Measurements from ENCODE around the gene PDGFA. TPM values are rescaled to one million over a fixed set of nuclear protein-coding genes. Genes with fewer than 3 reads are reported as not detected.

The PDGFA gene
- polyA plus RNA-seq = under 1 TPM in 2 of 3 donors, not detected in 1; 0.29 to 0.59 TPM

DNA sequence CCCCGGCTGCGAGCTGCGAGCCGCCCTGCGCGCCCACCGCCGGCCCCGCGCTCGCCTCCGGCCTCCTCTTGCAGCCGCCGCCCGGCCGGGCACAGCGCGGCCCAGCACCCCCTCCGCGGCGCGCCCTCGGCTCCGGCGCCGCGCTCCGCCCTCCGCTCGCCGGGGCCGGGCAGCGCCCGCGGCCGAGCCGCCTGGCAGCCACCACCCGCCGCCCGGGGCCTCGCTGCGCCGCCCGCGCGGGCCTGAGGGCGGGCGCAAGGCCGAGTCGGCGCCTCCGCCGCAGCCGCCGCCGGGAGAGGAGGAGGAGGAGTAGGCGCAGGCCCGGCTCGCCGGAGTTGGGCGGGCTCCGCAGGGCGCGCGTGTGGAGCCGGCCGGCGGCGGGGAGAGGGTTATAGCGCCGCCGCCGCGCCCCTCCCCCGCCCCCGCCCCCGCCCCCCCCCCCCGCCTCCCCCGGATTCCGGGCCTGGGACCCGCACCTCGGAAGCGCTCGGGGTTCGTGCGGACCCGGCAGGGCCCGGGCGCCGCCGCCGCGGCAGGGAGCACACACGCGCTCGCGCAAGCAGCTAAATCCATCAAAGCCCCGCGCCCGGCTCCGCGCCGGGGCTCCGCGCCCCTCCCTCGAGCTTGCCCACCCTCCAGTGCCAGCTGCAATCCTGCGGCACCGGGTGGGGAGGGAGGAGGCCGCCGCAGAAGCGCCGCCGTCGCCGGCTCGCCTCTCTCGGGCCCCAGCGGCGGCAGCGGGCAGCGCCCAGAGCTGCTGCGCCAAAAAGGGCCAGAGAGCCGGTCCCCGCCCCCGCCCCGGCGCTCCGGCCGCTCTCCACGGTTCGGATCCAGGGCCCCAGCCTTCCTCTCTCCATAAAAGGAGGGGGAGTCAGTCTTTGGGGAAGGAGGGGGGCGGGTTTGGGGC is at the start of gene PDGFA:
Gene PDGFA (minus strand): TSS at position 363 of the 907 bp plus-strand sequence. CDS start 845 bp downstream, outside the sequence.
- Mint-ChIP-seq H3K36me3 (no peaks in the 10 kb centered on the region), H3K9me3 (no peaks in the 10 kb centered on the region), H3K27ac (no peak within 1 kb of the TSS), H3K4me1 (peaks cover 5 to 11% of the 10 kb centered on the region in 2 donors), H3K4me3 (peak within 1 kb of the TSS; percentile 57 to 83 (median 76)), H3K27me3 (ENCODE audit: low read depth in 3 of 3) (peaks cover 5 to 19% (median 13%) of the 10 kb centered on the region in 3 donors)
- DNase-seq = peak in 1 of 3 donors; percentile 13

DNA sequence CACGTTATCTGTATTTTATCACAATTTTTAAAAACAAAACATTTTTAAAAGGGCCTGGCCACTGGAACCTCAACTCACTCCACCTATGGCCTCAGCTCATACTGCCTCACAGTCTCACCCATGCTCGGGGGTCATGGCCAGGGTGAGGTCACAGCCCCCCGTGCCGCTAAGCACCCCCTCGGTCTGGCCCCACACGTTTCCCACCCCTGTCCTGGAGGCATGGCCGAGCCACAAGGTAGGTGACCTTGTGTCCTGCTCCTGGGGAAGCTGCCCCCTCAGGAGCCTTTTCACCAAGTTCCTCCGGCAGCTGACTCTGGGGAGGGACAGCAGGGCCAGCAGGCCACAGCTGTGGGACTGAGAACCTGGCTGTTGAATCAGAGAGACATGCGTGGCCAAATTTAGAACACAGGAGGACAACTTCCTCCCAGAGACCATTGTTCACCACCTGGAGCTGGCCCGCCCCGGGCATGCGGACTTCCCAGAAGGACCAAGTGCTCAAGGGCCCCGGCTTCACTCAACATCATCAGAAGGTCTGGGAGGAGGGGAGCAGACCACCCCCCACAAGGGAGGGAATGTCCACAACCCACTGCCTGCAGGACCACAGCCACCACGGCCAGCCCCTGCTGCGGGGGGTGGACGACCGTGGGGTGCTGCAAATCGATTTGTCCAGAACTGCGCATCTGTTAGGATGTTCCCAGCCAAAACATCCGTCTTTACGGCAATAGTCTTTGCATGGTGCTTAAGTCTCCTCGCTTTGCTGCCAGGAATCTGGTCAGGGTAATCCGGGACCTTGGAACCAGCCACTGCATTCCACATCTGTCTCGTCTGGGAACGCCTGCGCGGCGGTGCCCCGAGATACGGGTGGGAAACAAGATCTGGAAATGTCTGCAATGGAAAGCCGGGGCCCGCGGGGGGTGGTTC is 48.6 kb upstream of the PDGFA start:
- H3K9me3 Mint-ChIP-seq = no peaks in the 10 kb centered on the region
- peaks cover 0 to 1% (median 0%) of the 10 kb centered on the region in 3 donors for H3K27me3 Mint-ChIP-seq (ENCODE audit: low read depth in 3 of 3)
- DNase-seq = no peak
- H3K27ac Mint-ChIP-seq = no peak overlapping the region
- no peaks in the 10 kb centered on the region for H3K36me3 Mint-ChIP-seq
- no peak overlapping the region for H3K4me3 Mint-ChIP-seq
- no peaks in the 10 kb centered on the region for H3K4me1 Mint-ChIP-seq

DNA sequence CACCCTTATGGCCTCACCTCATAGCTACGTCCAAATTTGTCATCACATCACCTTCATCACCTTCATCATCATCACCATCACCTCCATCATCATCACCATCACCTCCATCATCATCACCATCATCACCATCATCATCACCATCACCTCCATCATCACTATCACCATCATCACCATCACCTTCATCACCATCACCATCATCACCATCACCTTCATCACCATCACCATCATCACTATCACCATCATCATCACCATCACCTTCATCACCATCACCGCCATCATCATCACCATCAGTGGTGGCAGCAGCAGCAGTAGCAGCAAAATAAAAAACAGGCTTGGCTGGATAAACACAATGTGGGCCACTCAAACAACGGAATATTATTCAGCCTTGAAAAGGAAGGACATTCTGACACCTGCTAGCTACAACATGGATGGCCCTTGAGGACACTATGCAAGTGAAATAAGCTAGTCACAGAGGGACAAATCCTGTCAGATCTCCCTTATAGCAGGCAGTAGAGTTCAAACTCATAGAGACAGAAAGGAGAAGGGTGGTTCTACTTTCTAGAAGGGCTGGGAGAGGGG is 47.7 kb upstream of the PDGFA start:
- Mint-ChIP-seq H3K36me3 (no peaks in the 10 kb centered on the region), H3K9me3 (no peaks in the 10 kb centered on the region), H3K27me3 (ENCODE audit: low read depth in 3 of 3) (peaks cover 0 to 1% (median 0%) of the 10 kb centered on the region in 3 donors), H3K4me1 (peaks cover 2 to 5% of the 10 kb centered on the region in 2 donors), H3K4me3 (no peak overlapping the region), H3K27ac (no peak overlapping the region)
- no peak for DNase-seq

DNA sequence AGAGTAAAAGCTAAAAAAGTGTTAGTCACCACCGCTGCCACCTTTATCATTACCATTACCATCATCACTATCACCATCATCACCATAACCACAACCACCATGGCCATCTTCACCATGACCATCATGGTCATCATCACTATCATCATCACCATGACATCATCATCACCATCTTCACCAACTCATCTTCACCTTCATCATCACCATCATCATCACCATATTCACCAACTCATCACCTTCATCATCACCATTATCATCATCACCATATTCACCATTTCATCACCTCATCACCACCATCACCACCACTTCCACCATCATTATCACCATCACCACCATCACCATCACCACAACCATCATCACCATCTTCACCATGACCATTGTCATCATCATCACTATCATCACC is 46.5 kb upstream of the PDGFA start:
- Mint-ChIP-seq H3K4me3 (no peak overlapping the region), H3K27me3 (ENCODE audit: low read depth in 3 of 3) (peaks cover 0 to 1% (median 0%) of the 10 kb centered on the region in 3 donors), H3K36me3 (no peaks in the 10 kb centered on the region), H3K9me3 (no peaks in the 10 kb centered on the region), H3K27ac (no peak overlapping the region), H3K4me1 (peaks cover 2 to 6% of the 10 kb centered on the region in 2 donors)
- no peak for DNase-seq

DNA sequence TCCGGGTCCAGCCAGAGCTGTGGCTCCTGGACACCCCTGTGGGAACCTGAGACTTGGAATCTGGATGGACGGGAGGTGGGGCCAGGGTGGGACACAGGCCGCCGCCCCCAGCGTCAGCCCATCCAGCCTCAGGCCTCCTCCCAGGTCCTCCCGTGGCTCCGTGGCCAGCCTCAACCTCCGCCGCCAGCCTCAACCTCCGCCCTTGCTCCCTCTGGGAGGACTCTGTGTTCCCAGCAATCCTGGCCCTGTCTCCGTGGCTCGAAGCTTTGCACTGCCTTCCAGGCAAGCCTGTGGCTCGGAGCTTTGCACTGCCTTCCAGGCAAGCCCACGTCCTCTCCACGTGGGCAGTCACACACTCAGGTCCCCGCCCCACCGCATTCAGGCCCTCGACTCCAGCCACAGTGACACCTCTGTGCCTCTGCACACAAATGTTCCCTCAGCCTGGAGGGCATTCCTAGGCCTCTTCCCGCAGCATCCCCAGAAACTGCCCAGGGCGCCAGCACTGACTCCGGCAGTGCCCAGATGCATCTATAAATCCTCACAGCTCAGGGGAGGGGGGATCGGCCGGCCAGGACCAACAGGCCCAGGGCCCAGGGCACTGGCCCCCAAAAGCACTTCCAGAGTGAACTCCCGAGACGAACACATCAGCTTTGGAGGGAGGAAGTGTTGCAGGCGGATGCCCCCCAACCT is 44.7 kb upstream of the PDGFA start:
- Mint-ChIP-seq H3K27me3 (ENCODE audit: low read depth in 3 of 3) (peaks cover 0 to 1% (median 0%) of the 10 kb centered on the region in 3 donors), H3K36me3 (no peaks in the 10 kb centered on the region), H3K4me3 (no peak overlapping the region), H3K27ac (peak overlapping the region in 1 of 6 donors; percentile 45), H3K9me3 (no peaks in the 10 kb centered on the region), H3K4me1 (peaks cover 2 to 6% of the 10 kb centered on the region in 2 donors)
- DNase-seq = no peak

DNA sequence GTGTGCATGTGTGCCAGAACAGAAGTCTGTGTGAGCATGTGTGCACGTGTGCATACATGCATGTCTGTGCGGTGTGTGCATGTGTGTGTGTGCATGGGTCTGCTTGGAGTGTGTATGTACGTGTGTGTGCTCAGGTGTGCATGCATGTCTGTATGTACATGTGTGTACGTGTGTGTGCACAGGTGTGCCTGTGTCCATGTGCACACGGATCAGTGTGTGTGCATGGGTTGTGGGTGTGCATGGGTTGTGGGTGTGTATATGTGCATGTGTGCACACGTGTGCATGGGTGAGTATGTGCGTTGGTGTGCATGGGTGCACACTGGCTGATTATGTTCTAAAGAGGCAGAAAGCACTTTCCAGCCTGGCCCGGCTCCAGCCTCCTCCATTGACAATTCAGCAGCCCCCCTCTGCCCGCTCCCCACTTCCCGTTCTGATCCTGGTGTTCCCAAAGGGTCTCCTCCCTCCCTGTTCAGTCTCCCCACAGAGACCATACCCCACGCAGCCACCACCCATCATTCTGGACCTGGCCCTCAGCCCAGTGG is 44.1 kb upstream of the PDGFA start:
- DNase-seq = no peak
- no peaks in the 10 kb centered on the region for H3K9me3 Mint-ChIP-seq
- H3K27me3 Mint-ChIP-seq (ENCODE audit: low read depth in 3 of 3) = peaks cover 0 to under 1% (median 0%) of the 10 kb centered on the region in 3 donors
- no peak overlapping the region for H3K4me3 Mint-ChIP-seq
- H3K36me3 Mint-ChIP-seq = no peaks in the 10 kb centered on the region
- H3K27ac Mint-ChIP-seq = peak overlapping the region in 1 of 6 donors; percentile 28
- H3K4me1 Mint-ChIP-seq = peaks cover 2 to 6% of the 10 kb centered on the region in 2 donors

DNA sequence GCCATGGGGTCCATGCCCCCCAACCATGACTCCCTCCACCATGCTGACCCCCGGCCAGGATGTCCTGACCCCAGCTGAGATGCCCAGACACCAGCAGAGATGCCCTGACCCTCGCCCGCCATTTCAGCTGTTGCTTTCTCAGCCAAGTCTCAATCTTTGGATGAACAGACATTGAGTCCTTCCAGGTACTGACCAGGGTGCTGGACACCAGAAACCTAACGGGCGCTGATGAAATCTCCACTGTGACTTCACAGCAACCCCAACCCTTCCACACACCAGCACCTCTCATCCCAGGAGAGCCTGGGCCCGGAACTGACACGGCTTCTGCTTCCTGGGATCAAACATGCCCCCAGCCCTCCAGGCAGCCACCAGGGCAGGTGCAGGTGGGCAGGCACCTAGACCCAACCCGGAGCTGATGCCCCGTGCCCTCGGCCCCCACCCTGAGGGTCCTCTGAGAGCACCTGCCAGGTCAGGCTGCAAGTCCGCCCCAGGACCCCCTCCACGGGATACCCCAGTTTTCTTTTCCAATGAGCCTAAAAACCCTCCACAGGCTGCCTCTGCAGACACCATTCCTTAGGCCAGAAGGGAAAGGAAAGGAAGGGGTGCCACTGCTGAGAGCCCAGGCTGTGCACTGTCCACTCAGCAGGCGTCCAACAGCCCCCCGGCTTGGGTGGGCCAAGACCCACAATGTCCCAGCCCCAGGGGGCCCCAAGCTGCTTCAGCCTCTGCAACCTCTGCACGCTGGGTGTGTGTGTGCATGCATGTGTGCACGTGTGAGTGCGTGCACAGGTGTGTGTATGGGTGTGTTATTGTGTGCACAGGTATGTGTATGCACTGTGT is 43.4 kb upstream of the PDGFA start:
- Mint-ChIP-seq H3K4me1 (peaks cover 2 to 6% of the 10 kb centered on the region in 2 donors), H3K4me3 (no peak overlapping the region), H3K9me3 (no peaks in the 10 kb centered on the region), H3K36me3 (no peaks in the 10 kb centered on the region), H3K27me3 (ENCODE audit: low read depth in 3 of 3) (no peaks in the 10 kb centered on the region), H3K27ac (peak overlapping the region in 2 of 6 donors; percentile 28 to 59)
- DNase-seq = no peak

DNA sequence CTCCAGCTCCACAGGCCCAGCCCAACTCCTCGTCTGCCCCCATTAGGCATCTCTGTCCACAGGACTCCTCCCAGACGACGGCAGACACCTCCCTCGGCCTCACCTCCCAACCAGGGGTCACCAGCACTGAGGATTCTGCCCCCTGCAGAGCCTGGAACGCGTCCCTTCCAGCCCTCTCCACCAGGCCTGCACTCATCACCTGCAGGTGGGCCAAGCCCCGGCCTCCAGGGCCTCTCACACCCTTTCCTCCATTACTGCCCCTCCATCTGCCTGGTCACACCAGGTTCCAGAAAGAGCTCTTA is 42.7 kb upstream of the PDGFA start:
- Mint-ChIP-seq H3K4me3 (no peak overlapping the region), H3K4me1 (peaks cover 2 to 6% of the 10 kb centered on the region in 2 donors), H3K27me3 (ENCODE audit: low read depth in 3 of 3) (no peaks in the 10 kb centered on the region), H3K9me3 (no peaks in the 10 kb centered on the region), H3K27ac (peak overlapping the region in 1 of 6 donors; percentile 59), H3K36me3 (no peaks in the 10 kb centered on the region)
- DNase-seq = no peak

DNA sequence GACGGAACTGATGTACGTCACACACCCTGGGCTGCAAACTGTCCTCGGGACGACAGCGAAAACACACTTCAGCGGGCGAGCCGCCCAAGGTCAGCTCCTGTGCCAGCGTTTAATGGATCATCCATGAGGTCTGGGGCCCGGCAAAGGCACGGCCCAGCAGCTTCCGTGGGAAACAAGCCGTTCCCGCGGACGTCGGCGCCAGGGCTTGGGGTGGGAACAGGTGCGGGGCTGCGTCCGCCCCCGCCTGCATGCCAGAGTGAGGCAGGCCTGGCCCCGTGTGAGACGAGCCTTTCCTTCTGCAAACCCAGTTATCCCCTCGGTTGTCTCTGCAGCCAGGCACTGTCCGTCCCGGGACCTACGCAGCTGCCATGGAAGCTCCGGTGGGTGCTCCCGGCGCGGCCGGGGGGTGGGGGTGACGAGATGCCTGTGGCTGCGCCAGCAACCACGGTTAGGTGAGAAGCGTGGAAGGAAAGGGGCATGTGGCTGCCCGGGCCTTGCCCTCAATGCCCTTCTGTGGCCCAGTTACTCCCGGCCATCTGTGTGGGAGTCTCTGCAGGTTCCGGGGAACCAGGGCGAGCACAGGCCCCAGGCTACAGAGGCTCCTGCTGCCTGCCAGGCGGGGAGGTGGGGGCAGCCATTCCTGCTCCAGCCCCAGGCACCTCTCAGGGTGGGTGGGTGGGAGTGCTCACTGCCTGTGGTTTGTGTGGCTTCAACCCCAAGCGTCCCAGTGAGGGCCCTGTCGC is 42.2 kb upstream of the PDGFA start:
- H3K27ac Mint-ChIP-seq = no peak overlapping the region
- no peaks in the 10 kb centered on the region for H3K9me3 Mint-ChIP-seq
- no peak for DNase-seq
- H3K4me1 Mint-ChIP-seq = peaks cover 2 to 6% of the 10 kb centered on the region in 2 donors
- no peaks in the 10 kb centered on the region for H3K36me3 Mint-ChIP-seq
- H3K27me3 Mint-ChIP-seq (ENCODE audit: low read depth in 3 of 3) = no peaks in the 10 kb centered on the region
- H3K4me3 Mint-ChIP-seq = no peak overlapping the region

DNA sequence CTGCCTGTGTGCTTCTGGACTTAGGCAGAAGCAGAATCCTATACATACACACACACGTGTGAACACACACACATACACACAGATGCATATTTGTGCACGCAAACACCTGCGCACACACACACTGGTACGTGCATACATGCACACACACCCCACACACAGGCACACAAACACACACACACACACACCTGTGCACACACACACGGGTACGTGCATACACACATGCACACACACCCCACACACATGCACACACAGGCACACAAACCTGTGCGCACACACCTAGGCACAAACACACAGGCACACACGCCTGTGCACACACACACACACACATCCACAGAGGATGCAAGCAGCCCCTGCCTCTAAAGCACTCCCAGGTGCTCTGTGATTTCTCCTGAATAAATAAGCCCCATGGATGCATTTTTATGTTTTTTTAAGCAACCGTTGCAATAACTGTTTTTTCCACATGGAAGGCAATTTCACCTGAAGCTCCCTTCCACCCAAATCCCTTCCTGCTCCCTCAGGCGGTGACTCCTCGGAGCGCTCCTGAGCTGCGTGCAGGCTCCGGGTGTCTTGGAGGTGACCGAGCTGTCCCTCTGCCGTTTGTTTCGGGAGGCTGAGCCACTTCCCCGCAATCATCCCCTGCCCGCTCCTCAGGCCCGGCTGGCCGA is 41.5 kb upstream of the PDGFA start:
- H3K27ac Mint-ChIP-seq = peak overlapping the region in 1 of 6 donors; percentile 14

DNA sequence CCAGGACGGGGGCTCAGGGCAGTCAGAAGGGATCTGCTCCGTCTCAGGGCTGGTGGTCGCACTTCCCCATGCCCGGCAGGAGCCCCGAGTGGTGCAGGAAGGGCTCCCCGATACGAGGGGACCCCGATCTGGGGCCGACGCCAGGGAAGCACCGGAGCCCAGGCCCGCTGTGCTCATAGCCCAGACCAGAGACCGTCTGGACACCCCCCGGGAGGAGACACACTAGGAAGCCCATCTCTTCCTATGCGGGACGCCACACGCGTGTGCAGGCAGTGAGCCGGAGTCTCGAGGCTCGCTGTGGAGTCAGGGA is 39.7 kb upstream of the PDGFA start:
- Mint-ChIP-seq H3K9me3 (no peaks in the 10 kb centered on the region), H3K36me3 (no peaks in the 10 kb centered on the region), H3K4me1 (peaks cover 2 to 6% of the 10 kb centered on the region in 2 donors), H3K4me3 (no peak overlapping the region), H3K27ac (no peak overlapping the region), H3K27me3 (ENCODE audit: low read depth in 3 of 3) (no peaks in the 10 kb centered on the region)
- no peak for DNase-seq

More for the DNA sequence above, 41.5 kb upstream of the PDGFA start:
- H3K36me3 Mint-ChIP-seq = no peaks in the 10 kb centered on the region
- peaks cover 2 to 6% of the 10 kb centered on the region in 2 donors for H3K4me1 Mint-ChIP-seq
- no peaks in the 10 kb centered on the region for H3K9me3 Mint-ChIP-seq
- H3K27me3 Mint-ChIP-seq (ENCODE audit: low read depth in 3 of 3) = no peaks in the 10 kb centered on the region
- no peak overlapping the region for H3K4me3 Mint-ChIP-seq
- DNase-seq = no peak

DNA sequence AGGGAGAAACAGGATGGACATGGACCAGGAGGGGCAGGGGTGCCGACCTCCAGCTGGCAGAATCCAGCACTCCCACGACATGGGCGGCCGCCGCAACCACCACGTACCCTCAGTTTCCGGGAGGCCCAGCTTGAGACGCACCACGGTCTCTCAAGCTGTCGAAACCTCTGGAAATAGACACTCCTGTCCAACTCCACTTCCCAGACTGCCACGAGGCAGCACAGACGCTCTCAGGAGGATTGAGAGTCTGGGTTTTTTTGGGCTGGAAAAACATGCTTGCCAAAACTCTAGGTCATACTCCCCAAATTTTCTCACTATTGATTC is 37.9 kb upstream of the PDGFA start:
- Mint-ChIP-seq H3K27me3 (ENCODE audit: low read depth in 3 of 3) (peaks cover 0 to 1% (median 0%) of the 10 kb centered on the region in 3 donors), H3K4me3 (no peak overlapping the region), H3K27ac (no peak overlapping the region), H3K36me3 (no peaks in the 10 kb centered on the region), H3K9me3 (no peaks in the 10 kb centered on the region), H3K4me1 (peaks cover under 1 to 3% of the 10 kb centered on the region in 2 donors)
- DNase-seq = no peak
